ENCODE data around the gene TMEM109. TPM values are rescaled to one million over a fixed set of nuclear protein-coding genes. Genes with fewer than 3 reads are reported as not detected.

The TMEM109 gene
- total RNA-seq, 1 experiment from 2014 or later: 165 TPM

- Histone ChIP-seq H3K4me3 (ENCODE audit: low read length) (no peak overlapping the region), H3K9ac (ENCODE audit: low read length) (no peak overlapping the region), H2AFZ (ENCODE audit: low read length) (no peak overlapping the region), H3K9me2 (replicated peaks; ENCODE audit: low read length) (no peaks in the 10 kb centered on the region), H3K27me3 (ENCODE audit: low read length) (no peaks in the 10 kb centered on the region), H3K4me2 (ENCODE audit: low read length) (no peak overlapping the region), H4K20me1 (ENCODE audit: low read length) (no peaks in the 10 kb centered on the region), H3K27ac (ENCODE audit: low read length) (no peak overlapping the region), H3K4me1 (ENCODE audit: insufficient read depth, low read length) (no peaks in the 10 kb centered on the region), H3K79me2 (ENCODE audit: low read length) (no peaks in the 10 kb centered on the region), H3K36me3 (ENCODE audit: low read depth, low read length) (peaks cover 33% of the 10 kb centered on the region), H3F3A (ENCODE audit: low read length, unreplicated experiment) (no peaks in the 10 kb centered on the region), H3K9me3 (ENCODE audit: low read length) (no peaks in the 10 kb centered on the region)
- intact Hi-C loops (cut with micrococcal nuclease): no loop called here
- BruUV-seq (replicated peaks): no TSS peak
- ATAC-seq: no peak
- DNase-seq: no peak
- TF ChIP-seq EZH2phosphoT487 (IDR thresholded peaks at IDR 0.05; ENCODE audit: borderline replicate concordance, low read length) (no peak), CTCF (conservative IDR thresholded peaks at IDR 0.05; ENCODE audit: low read depth, low read length) (no peak)
- POLR2A ChIA-PET (ENCODE audit: unreplicated experiment): no interaction called here
- CTCF ChIA-PET: interaction anchor here (0.6 kb wide), 1 partner anchor 104 kb away, joined by 3 read pairs; no protein-coding TSS in a partner anchor
Measured at GRCh38 chr11:60891103-60891741, 22.7 kb upstream of the TMEM109 start.

- no peak overlapping the region for H3K27ac ChIP-seq (ENCODE audit: low read length)
- no peak overlapping the region for H2AFZ ChIP-seq (ENCODE audit: low read length)
- H3K4me3 ChIP-seq (ENCODE audit: low read length): no peak overlapping the region
- H3K79me2 ChIP-seq (ENCODE audit: low read length): no peaks in the 10 kb centered on the region
- 0 out of 2 replicates have a peak, but pooled peaks cover 7% of the 10 kb centered on the region for H4K20me1 ChIP-seq (ENCODE audit: low read length)
- no peak for ATAC-seq
- peaks cover 8% of the 10 kb centered on the region for H3F3A ChIP-seq (ENCODE audit: low read length, unreplicated experiment)
- H3K4me1 ChIP-seq (ENCODE audit: insufficient read depth, low read length): no peaks in the 10 kb centered on the region
- ChIA-PET POLR2A (ENCODE audit: unreplicated experiment) (interaction anchor here (0.6 kb wide), 1 partner anchor 272 kb away, joined by 3 read pairs; no protein-coding TSS in a partner anchor), CTCF (no interaction called here)
- intact Hi-C loops (cut with micrococcal nuclease): no loop called here
- peaks cover 76% of the 10 kb centered on the region for H3K36me3 ChIP-seq (ENCODE audit: low read depth, low read length)
- H3K27me3 ChIP-seq (ENCODE audit: low read length): no peaks in the 10 kb centered on the region
- no peak for TF ChIP-seq EZH2 (IDR thresholded peaks at IDR 0.05; ENCODE audit: low read length, unreplicated experiment)
- no peak for TF ChIP-seq EZH2phosphoT487 (IDR thresholded peaks at IDR 0.05; ENCODE audit: borderline replicate concordance, low read length)
- no peak for TF ChIP-seq CTCF (conservative IDR thresholded peaks at IDR 0.05; ENCODE audit: low read depth, low read length)
- H3K9me2 ChIP-seq (replicated peaks; ENCODE audit: low read length): no peaks in the 10 kb centered on the region
- DNase-seq: no peak
- H3K9me3 ChIP-seq (ENCODE audit: low read length): no peaks in the 10 kb centered on the region
- H3K9ac ChIP-seq (ENCODE audit: low read length): no peak overlapping the region
- H3K4me2 ChIP-seq (ENCODE audit: low read length): no peak overlapping the region
- BruUV-seq (replicated peaks): no TSS peak
Measured at GRCh38 chr11:60895687-60896086, 18.3 kb upstream of the TMEM109 start.

GRCh38 chr11:60897496-60897895, 16.5 kb upstream of the TMEM109 start:
- Histone ChIP-seq H3K9me2 (replicated peaks; ENCODE audit: low read length) (no peaks in the 10 kb centered on the region), H3K79me2 (ENCODE audit: low read length) (peaks cover 5% of the 10 kb centered on the region), H3K27ac (ENCODE audit: low read length) (no peak overlapping the region), H3K27me3 (ENCODE audit: low read length) (no peaks in the 10 kb centered on the region), H3K36me3 (ENCODE audit: low read depth, low read length) (peaks cover 87% of the 10 kb centered on the region), H3F3A (ENCODE audit: low read length, unreplicated experiment) (peaks cover 8% of the 10 kb centered on the region), H2AFZ (ENCODE audit: low read length) (no peak overlapping the region), H3K9ac (ENCODE audit: low read length) (no peak overlapping the region), H3K4me2 (ENCODE audit: low read length) (no peak overlapping the region), H3K9me3 (ENCODE audit: low read length) (no peaks in the 10 kb centered on the region), H3K4me1 (ENCODE audit: insufficient read depth, low read length) (no peaks in the 10 kb centered on the region), H3K4me3 (ENCODE audit: low read length) (no peak overlapping the region), H4K20me1 (ENCODE audit: low read length) (peaks cover 9% of the 10 kb centered on the region; the same call in 1 of the 2 replicates)
- DNase-seq: no peak
- CTCF ChIA-PET: no interaction called here
- TF ChIP-seq EZH2phosphoT487 (IDR thresholded peaks at IDR 0.05; ENCODE audit: borderline replicate concordance, low read length): no peak
- no peak for TF ChIP-seq EZH2 (IDR thresholded peaks at IDR 0.05; ENCODE audit: low read length, unreplicated experiment)
- no peak for TF ChIP-seq CTCF (conservative IDR thresholded peaks at IDR 0.05; ENCODE audit: low read depth, low read length)
- POLR2A ChIA-PET (ENCODE audit: unreplicated experiment): no interaction called here
- no peak for ATAC-seq
- TSS peak; percentile 0 for BruUV-seq (replicated peaks)
- intact Hi-C loops (cut with micrococcal nuclease): no loop called here
